ENCODE results near the gene ANKRD12.

GRCh38 chr18:9103376-9103873, 33.2 kb upstream of the ANKRD12 start:
- TF ChIP-seq CTCF (IDR thresholded peaks at IDR 0.05) = peak; percentile 25
- TF ChIP-seq EZH2 (IDR thresholded peaks at IDR 0.05; ENCODE audit: borderline replicate concordance, insufficient read depth, low read depth, low read length, poor library complexity, severe bottlenecking) = no peak

Data from B cell (primary cell).